ENCODE results near the gene KCNG1.

DNA sequence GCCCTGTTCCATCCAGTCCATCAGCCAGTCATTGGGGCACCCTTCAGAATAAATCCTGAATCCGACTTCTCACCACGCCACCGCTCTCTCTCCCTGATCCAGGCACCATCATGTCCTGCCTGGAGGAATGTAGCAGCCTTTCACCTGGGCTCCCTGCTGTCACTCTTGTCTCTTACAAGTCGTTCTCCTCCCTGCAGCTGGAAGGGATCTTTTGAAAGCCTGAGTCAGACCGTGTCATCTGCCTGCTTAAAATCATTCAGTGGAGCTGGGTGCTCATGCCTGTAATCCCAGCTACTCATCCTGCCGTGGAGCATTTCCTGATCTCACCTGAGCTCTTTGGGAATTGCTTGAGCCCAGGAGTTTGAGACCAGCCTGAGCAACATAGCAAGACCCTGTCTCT, 19.2 kb upstream of the KCNG1 start:
- TF ChIP-seq POLR2A (IDR thresholded peaks at IDR 0.05; ENCODE audit: low read depth, low read length): no peak
- no peak for TF ChIP-seq POLR2AphosphoS5 (IDR thresholded peaks at IDR 0.05; ENCODE audit: low read depth, low read length)
